HL-60 (cell line): ENCODE results near the gene JARID2.

ENCODE experiments used
- CTCF ChIP-seq: IDR thresholded peaks from one replicate; pipeline ENCODE4 v1.5.1; 2011; ENCODE audit warnings: low read length, control low read depth, inconsistent platforms; ENCODE audit not compliant: insufficient read depth
- GABPA ChIP-seq: IDR thresholded peaks from 2 replicates; pipeline ENCODE4 v1.6.1; 2012; ENCODE audit warnings: low read depth
- POLR2AphosphoS5 ChIP-seq: IDR thresholded peaks from 2 replicates; pipeline ENCODE4 v1.6.1; 2012; ENCODE audit warnings: low read depth
- REST ChIP-seq: IDR thresholded peaks from 2 replicates; pipeline ENCODE4 v1.6.1; 2012; ENCODE audit warnings: low read depth; ENCODE audit not compliant: insufficient replicate concordance
- SPI1 ChIP-seq: IDR thresholded peaks from 2 replicates; pipeline ENCODE4 v1.6.1; 2012; ENCODE audit warnings: low read depth, mild to moderate bottlenecking, borderline replicate concordance

- no peak for TF ChIP-seq CTCF
- TF ChIP-seq POLR2AphosphoS5, result no peak
- TF ChIP-seq GABPA, result no peak
- no peak for TF ChIP-seq REST
- TF ChIP-seq SPI1, result peak; percentile 71
Observed at GRCh38 chr6:15325540-15325955, 79.7 kb downstream of the JARID2 start.
